ENCODE measurements around the gene PKN1. TPM values are rescaled to one million over a fixed set of nuclear protein-coding genes. Genes with fewer than 3 reads are reported as not detected.
"Not testable (repeated sequence)": the region's sequence is repeated elsewhere in the genome, so short reads cannot be mapped to it uniquely, and the experiment has no call there.

The PKN1 gene
- total and polyA plus RNA-seq, 7 experiments from 2014 or later, result 47.2 to 211 (median 198) TPM

- H3K4me3 Mint-ChIP-seq, result no peak overlapping the region
- no peaks in the 10 kb centered on the region for H3K27me3 Mint-ChIP-seq
These were observed 39.8 kb upstream of the PKN1 start for GRCh38 chr19:14393329-14393728.

GRCh38 chr19:14394167-14394566 is 38.9 kb upstream of the PKN1 start:
- no peak for DNase-seq
- no peak overlapping the region for H3K27ac ChIP-seq (ENCODE audit: low read depth, low read length)
- no peaks in the 10 kb centered on the region for H3K27me3 ChIP-seq (ENCODE audit: control insufficient read depth in 2 of 2, insufficient read depth in 2 of 2, low read length in 2 of 2)
- intact Hi-C loops (cut with micrococcal nuclease), result no loop called here
- ATAC-seq, result peak; percentile 10
- peaks cover 0 to 12% (median 4%) of the 10 kb centered on the region in 7 donors for H3K4me1 Mint-ChIP-seq
- CTCF ChIA-PET, result interaction anchor here (0.6 to 1.6 kb wide), 2 partner anchors 76 to 258 kb away, joined by 3 read pairs; partner anchors contain the start of gene ASF1B
- H3K4me3 Mint-ChIP-seq, result no peak overlapping the region
- no peaks in the 10 kb centered on the region for H3K4me1 ChIP-seq (ENCODE audit: control insufficient read depth in 2 of 2, insufficient read depth in 2 of 2, low read length in 2 of 2)
- H3K9me3 Mint-ChIP-seq, result no peaks in the 10 kb centered on the region
- no peaks in the 10 kb centered on the region for H3K9me3 ChIP-seq (ENCODE audit: control insufficient read depth in 2 of 3, low read length in 3 of 3)
- H3K27me3 Mint-ChIP-seq, result no peaks in the 10 kb centered on the region
- H3K36me3 Mint-ChIP-seq, result peaks cover 4 to 44% (median 10%) of the 10 kb centered on the region in 5 donors
- H3K4me3 ChIP-seq (ENCODE audit: low read length), result no peak overlapping the region
- H3K27ac Mint-ChIP-seq, result peak overlapping the region in 5 of 9 donors; percentile 17 to 57 (median 26)
- POLR2A ChIA-PET, result interaction anchor here (0.7 to 2.6 kb wide), 2 partner anchors 10 to 11 kb away, joined by 3 to 6 read pairs; no protein-coding TSS in a partner anchor
- peaks cover 26 to 84% (median 45%) of the 10 kb centered on the region in 3 experiments for H3K36me3 ChIP-seq (ENCODE audit: control insufficient read depth in 2 of 3, insufficient read depth in 3 of 3, low read length in 3 of 3)

More at GRCh38 chr19:14393329-14393728, 39.8 kb upstream of the PKN1 start:
- no peaks in the 10 kb centered on the region for H3K9me3 ChIP-seq (ENCODE audit: control insufficient read depth in 2 of 3, low read length in 3 of 3)
- ChIA-PET CTCF (interaction anchor here (1.0 to 1.6 kb wide), 2 partner anchors 11 to 257 kb away, joined by 3 to 4 read pairs; partner anchors contain the start of gene ASF1B), POLR2A (interaction anchor here (0.9 to 1.1 kb wide), 2 partner anchors 10 to 11 kb away, joined by 3 to 4 read pairs; no protein-coding TSS in a partner anchor)
- no peaks in the 10 kb centered on the region for H3K4me1 ChIP-seq (ENCODE audit: control insufficient read depth in 2 of 2, insufficient read depth in 2 of 2, low read length in 2 of 2)
- no peaks in the 10 kb centered on the region for H3K27me3 ChIP-seq (ENCODE audit: control insufficient read depth in 2 of 2, insufficient read depth in 2 of 2, low read length in 2 of 2)
- H3K36me3 ChIP-seq (ENCODE audit: control insufficient read depth in 2 of 3, insufficient read depth in 3 of 3, low read length in 3 of 3), result peaks cover 25 to 80% (median 43%) of the 10 kb centered on the region in 3 experiments
- ATAC-seq (no peak), DNase-seq (no peak)
- intact Hi-C loops (cut with micrococcal nuclease), result no loop called here
- H3K27ac Mint-ChIP-seq, result peak overlapping the region in 6 of 9 donors; percentile 10 to 65 (median 51)
- H3K4me1 Mint-ChIP-seq, result peaks cover 0 to 15% (median 9%) of the 10 kb centered on the region in 7 donors
- H3K9me3 Mint-ChIP-seq, result no peaks in the 10 kb centered on the region
- no peak overlapping the region for H3K4me3 ChIP-seq (ENCODE audit: low read length)
- peaks cover 5 to 46% (median 10%) of the 10 kb centered on the region in 5 donors for H3K36me3 Mint-ChIP-seq
- no peak overlapping the region for H3K27ac ChIP-seq (ENCODE audit: low read depth, low read length)

GRCh38 chr19:14395262-14395661 is 37.8 kb upstream of the PKN1 start:
- Histone ChIP-seq H3K9me3 (ENCODE audit: control insufficient read depth in 2 of 3, low read length in 3 of 3) (no peaks in the 10 kb centered on the region), H3K36me3 (ENCODE audit: control insufficient read depth in 2 of 3, insufficient read depth in 3 of 3, low read length in 3 of 3) (peaks cover 28 to 85% (median 45%) of the 10 kb centered on the region in 3 experiments), H3K27ac (ENCODE audit: low read depth, low read length) (no peak overlapping the region), H3K4me3 (ENCODE audit: low read length) (no peak overlapping the region), H3K27me3 (ENCODE audit: control insufficient read depth in 2 of 2, insufficient read depth in 2 of 2, low read length in 2 of 2) (no peaks in the 10 kb centered on the region), H3K4me1 (ENCODE audit: control insufficient read depth in 2 of 2, insufficient read depth in 2 of 2, low read length in 2 of 2) (no peaks in the 10 kb centered on the region)
- Mint-ChIP-seq H3K27me3 (no peaks in the 10 kb centered on the region), H3K9me3 (no peaks in the 10 kb centered on the region), H3K4me1 (peaks cover 0 to 12% (median 4%) of the 10 kb centered on the region in 7 donors), H3K36me3 (peaks cover 4 to 44% (median 10%) of the 10 kb centered on the region in 5 donors), H3K4me3 (no peak overlapping the region), H3K27ac (peak overlapping the region in 5 of 9 donors; percentile 17 to 62 (median 45))
- ATAC-seq (peak; percentile 8), DNase-seq (no peak)
- ChIA-PET CTCF (no interaction called here), POLR2A (interaction anchor here (0.5 to 2.6 kb wide), 2 partner anchors 11 to 28 kb away, joined by 3 to 6 read pairs; no protein-coding TSS in a partner anchor)
- intact Hi-C loops (cut with micrococcal nuclease), result no loop called here

GRCh38 chr19:14395710-14396336 is 37.3 kb upstream of the PKN1 start:
- CTCF ChIA-PET, result no interaction called here

GRCh38 chr19:14396730-14397129 is 36.4 kb upstream of the PKN1 start:
- peaks cover 0 to 41% (median 9%) of the 10 kb centered on the region in 5 donors for H3K36me3 Mint-ChIP-seq

More at GRCh38 chr19:14395710-14396336, 37.3 kb upstream of the PKN1 start:
- Mint-ChIP-seq H3K4me1 (peaks cover 0 to 12% (median 2%) of the 10 kb centered on the region in 7 donors), H3K4me3 (no peak overlapping the region), H3K27me3 (no peaks in the 10 kb centered on the region), H3K27ac (peak overlapping the region in 4 of 9 donors; percentile 17 to 62 (median 27)), H3K9me3 (no peaks in the 10 kb centered on the region), H3K36me3 (peaks cover 4 to 40% (median 7%) of the 10 kb centered on the region in 5 donors)
- Histone ChIP-seq H3K4me3 (ENCODE audit: low read length) (no peak overlapping the region), H3K9me3 (ENCODE audit: control insufficient read depth in 2 of 3, low read length in 3 of 3) (no peaks in the 10 kb centered on the region), H3K36me3 (ENCODE audit: control insufficient read depth in 2 of 3, insufficient read depth in 3 of 3, low read length in 3 of 3) (peaks cover 24 to 85% (median 42%) of the 10 kb centered on the region in 3 experiments), H3K27me3 (ENCODE audit: control insufficient read depth in 2 of 2, insufficient read depth in 2 of 2, low read length in 2 of 2) (no peaks in the 10 kb centered on the region), H3K27ac (ENCODE audit: low read depth, low read length) (no peak overlapping the region), H3K4me1 (ENCODE audit: control insufficient read depth in 2 of 2, insufficient read depth in 2 of 2, low read length in 2 of 2) (no peaks in the 10 kb centered on the region)
- DNase-seq, result no peak
- ATAC-seq, result peak; percentile 15
- intact Hi-C loops (cut with micrococcal nuclease), result no loop called here
- POLR2A ChIA-PET, result interaction anchor here (0.5 to 2.6 kb wide), 3 partner anchors 12 to 49 kb away, joined by 3 to 6 read pairs (median 4); no protein-coding TSS in a partner anchor

GRCh38 chr19:14397168-14397567 is 35.9 kb upstream of the PKN1 start:
- H3K9me3 Mint-ChIP-seq, result not testable (repeated sequence)
- peaks cover 24 to 86% (median 39%) of the 10 kb centered on the region in 3 experiments for H3K36me3 ChIP-seq (ENCODE audit: control insufficient read depth in 2 of 3, insufficient read depth in 3 of 3, low read length in 3 of 3)

More at GRCh38 chr19:14396730-14397129, 36.4 kb upstream of the PKN1 start:
- H3K4me3 ChIP-seq (ENCODE audit: low read length); H3K9me3 Mint-ChIP-seq; intact Hi-C loops (cut with micrococcal nuclease); H3K27me3 Mint-ChIP-seq; H3K4me3 Mint-ChIP-seq; CTCF ChIA-PET; H3K27me3 ChIP-seq (ENCODE audit: control insufficient read depth in 2 of 2, insufficient read depth in 2 of 2, low read length in 2 of 2); H3K4me1 ChIP-seq (ENCODE audit: control insufficient read depth in 2 of 2, insufficient read depth in 2 of 2, low read length in 2 of 2); H3K27ac ChIP-seq (ENCODE audit: low read depth, low read length); DNase-seq; ATAC-seq; H3K9me3 ChIP-seq (ENCODE audit: control insufficient read depth in 2 of 3, low read length in 3 of 3): not testable (repeated sequence)
- Mint-ChIP-seq H3K4me1 (peaks cover 0 to 12% (median 4%) of the 10 kb centered on the region in 7 donors), H3K27ac (peak overlapping the region in 2 of 9 donors; percentile 31 to 86)
- peaks cover 21 to 85% (median 40%) of the 10 kb centered on the region in 3 experiments for H3K36me3 ChIP-seq (ENCODE audit: control insufficient read depth in 2 of 3, insufficient read depth in 3 of 3, low read length in 3 of 3)
- POLR2A ChIA-PET, result interaction anchor here (1.5 kb wide), 1 partner anchor 50 kb away, joined by 4 read pairs; no protein-coding TSS in a partner anchor

More at GRCh38 chr19:14397168-14397567, 35.9 kb upstream of the PKN1 start:
- H3K27ac ChIP-seq (ENCODE audit: low read depth, low read length); H3K4me3 Mint-ChIP-seq; H3K4me1 ChIP-seq (ENCODE audit: control insufficient read depth in 2 of 2, insufficient read depth in 2 of 2, low read length in 2 of 2); H3K27me3 Mint-ChIP-seq; H3K9me3 ChIP-seq (ENCODE audit: control insufficient read depth in 2 of 3, low read length in 3 of 3); DNase-seq; H3K27me3 ChIP-seq (ENCODE audit: control insufficient read depth in 2 of 2, insufficient read depth in 2 of 2, low read length in 2 of 2); H3K4me3 ChIP-seq (ENCODE audit: low read length); CTCF ChIA-PET; ATAC-seq; intact Hi-C loops (cut with micrococcal nuclease): not testable (repeated sequence)
- Mint-ChIP-seq H3K27ac (peak overlapping the region in 2 of 9 donors; percentile 31 to 86), H3K4me1 (peaks cover 0 to 12% (median 4%) of the 10 kb centered on the region in 7 donors), H3K36me3 (peaks cover 0 to 41% (median 9%) of the 10 kb centered on the region in 5 donors)
- POLR2A ChIA-PET, result interaction anchor here (0.7 to 1.5 kb wide), 2 partner anchors 16 to 50 kb away, joined by 4 read pairs; no protein-coding TSS in a partner anchor
